DND-41 (cell line): ENCODE results near the gene SPACA7.

Experiments used
- CTCF ChIP-seq: IDR thresholded peaks from 2 replicates; pipeline ENCODE4 v1.5.1; 2012; ENCODE audit warnings: borderline replicate concordance, low read length, moderate library complexity, mild to moderate bottlenecking; ENCODE audit not compliant: poor library complexity, severe bottlenecking; ENCODE audit errors: extremely low read depth
- EZH2 ChIP-seq: IDR thresholded peaks from 3 replicates; pipeline ENCODE4 v1.6.1; 2012; ENCODE audit warnings: borderline replicate concordance, low read depth, mild to moderate bottlenecking, moderate library complexity, low read length, inconsistent platforms; ENCODE audit not compliant: severe bottlenecking

DNA sequence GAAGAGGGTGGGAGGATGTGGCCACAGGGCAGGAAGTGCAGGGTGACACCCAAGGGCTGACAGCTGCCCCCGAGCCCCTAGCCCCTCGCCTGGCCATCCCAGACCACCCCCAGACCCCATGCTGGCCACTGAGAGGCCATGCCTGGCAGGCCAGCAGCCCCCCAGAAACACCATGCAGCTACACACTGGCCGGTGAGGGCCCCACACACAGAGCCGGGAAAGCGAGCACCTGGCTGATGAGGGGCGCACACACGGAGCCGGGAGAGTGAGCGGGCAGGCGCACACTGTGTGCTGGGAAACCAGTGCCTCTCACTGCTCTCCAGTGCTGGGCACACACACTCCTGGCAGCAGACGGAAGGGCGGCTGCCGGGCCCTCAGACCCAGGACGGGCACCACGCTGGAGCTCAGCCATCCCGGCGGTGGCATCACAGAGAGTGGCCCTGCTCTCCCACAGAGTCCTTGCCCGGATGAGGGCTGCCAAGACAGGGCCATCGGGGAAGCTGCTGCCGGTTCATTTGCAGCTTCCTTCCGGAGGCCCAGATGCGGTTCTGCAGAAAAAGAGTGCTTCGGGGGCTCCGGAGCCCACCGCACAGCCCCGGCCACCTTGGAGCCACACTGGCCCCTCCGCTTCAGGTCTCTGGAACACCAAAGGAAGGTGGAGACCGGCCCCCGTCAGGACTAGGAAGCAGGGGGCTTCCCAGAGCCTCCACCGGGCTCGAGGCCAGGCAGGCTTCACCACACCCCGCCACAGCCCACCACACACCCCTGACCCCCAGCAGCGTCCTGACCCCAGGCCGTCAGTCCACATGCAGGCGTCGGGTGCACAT is 76.4 kb downstream of the SPACA7 start:
- TF ChIP-seq CTCF, result no peak
- no peak for TF ChIP-seq EZH2
